HepG2 (cell line): ENCODE measurements around the gene ZBTB9. TPM values are rescaled to one million over a fixed set of nuclear protein-coding genes. Genes with fewer than 3 reads are reported as not detected.

Source experiments
- ASH2L ChIP-seq: fragments of 300-600, 200-600 bp; sonication (generic); IDR thresholded peaks from 2 replicates; pipeline ENCODE4 v1.7.0; 2017; ENCODE audit warnings: low read depth, mild to moderate bottlenecking, moderate library complexity, mixed read lengths, low read length; ENCODE audit not compliant: insufficient read length
- ETV6 ChIP-seq: sonication (generic); formaldehyde crosslinking; conservative IDR thresholded peaks from 2 replicates; pipeline ENCODE4 v1.4.0; 2020; ENCODE audit warnings: missing genetic modification reagents
- FIP1L1 ChIP-seq: fragments of 200-400 bp; formaldehyde crosslinking; IDR thresholded peaks from 2 replicates; pipeline ENCODE4 v1.6.1; 2018; ENCODE audit warnings: low read depth, mild to moderate bottlenecking, low read length, moderate library complexity, borderline replicate concordance; ENCODE audit not compliant: insufficient read depth
- GRHL1 ChIP-seq: sonication (generic); formaldehyde crosslinking; conservative IDR thresholded peaks from 2 replicates; pipeline ENCODE4 v1.8.0; 2022; ENCODE audit warnings: missing genetic modification reagents
- JDP2 ChIP-seq: sonication (generic); formaldehyde crosslinking; IDR thresholded peaks from 2 replicates; pipeline ENCODE4 v1.8.1; 2022; ENCODE audit warnings: missing genetic modification reagents, borderline replicate concordance
- MED1 ChIP-seq: sonication (generic); formaldehyde crosslinking; IDR thresholded peaks from 2 replicates; pipeline ENCODE4 v1.4.0; 2020; ENCODE audit warnings: missing genetic modification reagents
- MIXL1 ChIP-seq: IDR thresholded peaks from 2 replicates; pipeline ENCODE4 v1.6.1; 2016
- RARG ChIP-seq: sonication (generic); formaldehyde crosslinking; IDR thresholded peaks from 2 replicates; pipeline ENCODE4 v1.4.0; 2020; ENCODE audit warnings: low read depth, mild to moderate bottlenecking, missing genetic modification reagents
- SAFB2 ChIP-seq: sonication (generic); formaldehyde crosslinking; IDR thresholded peaks from 2 replicates; pipeline ENCODE4 v1.5.1; 2020; ENCODE audit warnings: missing genetic modification reagents, low read depth, mild to moderate bottlenecking, borderline replicate concordance
- ZBTB25 ChIP-seq: IDR thresholded peaks from 2 replicates; pipeline ENCODE4 v1.6.1; 2018; ENCODE audit warnings: missing genetic modification reagents
- ZNF207 ChIP-seq: fragments of 450-650 bp; IDR thresholded peaks from 2 replicates; pipeline ENCODE4 v1.6.1; 2016; ENCODE audit warnings: antibody characterized with exemption, borderline replicate concordance
- ZNF251 ChIP-seq: sonication (generic); formaldehyde crosslinking; IDR thresholded peaks from 2 replicates; pipeline ENCODE4 v1.9.0; 2021; ENCODE audit warnings: mild to moderate bottlenecking, missing genetic modification reagents
- ZNF550 ChIP-seq: sonication (generic); formaldehyde crosslinking; IDR thresholded peaks from 2 replicates; pipeline ENCODE4 v1.4.0; 2020; ENCODE audit warnings: mild to moderate bottlenecking, missing genetic modification reagents, borderline replicate concordance
- ZNF556 ChIP-seq: sonication (generic); formaldehyde crosslinking; IDR thresholded peaks from 2 replicates; pipeline ENCODE4 v1.4.0; 2020; ENCODE audit warnings: mild to moderate bottlenecking, missing genetic modification reagents, borderline replicate concordance
- ZNF558 ChIP-seq: sonication (generic); formaldehyde crosslinking; IDR thresholded peaks from 2 replicates; pipeline ENCODE4 v1.9.0; 2022; ENCODE audit warnings: mild to moderate bottlenecking, missing genetic modification reagents, borderline replicate concordance
- polyA plus RNA-seq, 8 experiments: library from polyadenylated mRNA; depleted of rRNA in 3 of 8; stranded (reverse) in 7 of 8; unstranded in 1 of 8; fragments of >200 nt; fragmentation: Illumina TruSeq in 4 of 8; extraction: Trizol in 4 of 8; gene quantifications; 2 replicates each; pipeline versions ENCODE4 v1.2.1 to v1.2.3, GENCODE V29; 2011 to 2016; ENCODE audit warnings: low read depth in 4 of 8, missing spikeins in 1 of 8, mixed read lengths in 1 of 8; ENCODE audit not compliant: insufficient read depth in 1 of 8
- total RNA-seq, 5 experiments: library from RNA; depleted of rRNA; stranded (reverse); fragments of >200 nt; fragmentation: Illumina TruSeq; extraction: Trizol; gene quantifications; 2 replicates each; pipeline ENCODE4 v1.2.3, GENCODE V29; 2016; ENCODE audit warnings: low read depth in 1 of 5
- TF ChIP-seq, protein P1 (sequence below): sonication (generic); formaldehyde crosslinking; IDR thresholded peaks from 2 replicates; pipeline ENCODE4 v1.4.0; 2020; ENCODE audit warnings: missing genetic modification reagents
- TF ChIP-seq, protein P2 (sequence below): sonication (generic); formaldehyde crosslinking; IDR thresholded peaks from 2 replicates; pipeline ENCODE4 v1.4.0; 2020; ENCODE audit warnings: mild to moderate bottlenecking, low read depth, missing genetic modification reagents
- TF ChIP-seq, protein P3 (sequence below): sonication (generic); formaldehyde crosslinking; IDR thresholded peaks from 2 replicates; pipeline ENCODE4 v1.5.0; 2020; ENCODE audit warnings: mild to moderate bottlenecking, missing genetic modification reagents

The ZBTB9 gene
- total and polyA plus RNA-seq, 2 of the 13 experiments (the other 11 are each of a cell fraction or from before 2014, with no cell fraction given) = 5.3 to 9.2 TPM

GRCh38 chr6:33417903-33418689, 36.3 kb upstream of the ZBTB9 start, which contains the start of gene CUTA (continued):
- TF ChIP-seq GRHL1 (CRISPR knock-in tag) (no peak), ZNF251 (CRISPR knock-in tag) (no peak), ASH2L (peak; percentile 88), ZNF558 (CRISPR knock-in tag) (peak; percentile 98), MIXL1 (CRISPR knock-in tag) (peak; percentile 15; the same call in 1 of the 2 replicates), ZNF550 (CRISPR knock-in tag) (no peak), ZNF556 (CRISPR knock-in tag) (peak; percentile 77; the same call in 1 of the 2 replicates), RARG (CRISPR knock-in tag) (0 out of 2 replicates have a peak, but pooled peaks have one; percentile 77), ETV6 (CRISPR knock-in tag) (0 out of 2 replicates have a peak, but pooled peaks have one; percentile 24), ZBTB25 (peak; percentile 68; the same call in 1 of the 2 replicates), FIP1L1 (no peak), ZNF207 (no peak), JDP2 (CRISPR knock-in tag) (no peak), MED1 (peak; percentile 61), SAFB2 (CRISPR knock-in tag) (no peak)
- TF ChIP-seq, protein P1, sequence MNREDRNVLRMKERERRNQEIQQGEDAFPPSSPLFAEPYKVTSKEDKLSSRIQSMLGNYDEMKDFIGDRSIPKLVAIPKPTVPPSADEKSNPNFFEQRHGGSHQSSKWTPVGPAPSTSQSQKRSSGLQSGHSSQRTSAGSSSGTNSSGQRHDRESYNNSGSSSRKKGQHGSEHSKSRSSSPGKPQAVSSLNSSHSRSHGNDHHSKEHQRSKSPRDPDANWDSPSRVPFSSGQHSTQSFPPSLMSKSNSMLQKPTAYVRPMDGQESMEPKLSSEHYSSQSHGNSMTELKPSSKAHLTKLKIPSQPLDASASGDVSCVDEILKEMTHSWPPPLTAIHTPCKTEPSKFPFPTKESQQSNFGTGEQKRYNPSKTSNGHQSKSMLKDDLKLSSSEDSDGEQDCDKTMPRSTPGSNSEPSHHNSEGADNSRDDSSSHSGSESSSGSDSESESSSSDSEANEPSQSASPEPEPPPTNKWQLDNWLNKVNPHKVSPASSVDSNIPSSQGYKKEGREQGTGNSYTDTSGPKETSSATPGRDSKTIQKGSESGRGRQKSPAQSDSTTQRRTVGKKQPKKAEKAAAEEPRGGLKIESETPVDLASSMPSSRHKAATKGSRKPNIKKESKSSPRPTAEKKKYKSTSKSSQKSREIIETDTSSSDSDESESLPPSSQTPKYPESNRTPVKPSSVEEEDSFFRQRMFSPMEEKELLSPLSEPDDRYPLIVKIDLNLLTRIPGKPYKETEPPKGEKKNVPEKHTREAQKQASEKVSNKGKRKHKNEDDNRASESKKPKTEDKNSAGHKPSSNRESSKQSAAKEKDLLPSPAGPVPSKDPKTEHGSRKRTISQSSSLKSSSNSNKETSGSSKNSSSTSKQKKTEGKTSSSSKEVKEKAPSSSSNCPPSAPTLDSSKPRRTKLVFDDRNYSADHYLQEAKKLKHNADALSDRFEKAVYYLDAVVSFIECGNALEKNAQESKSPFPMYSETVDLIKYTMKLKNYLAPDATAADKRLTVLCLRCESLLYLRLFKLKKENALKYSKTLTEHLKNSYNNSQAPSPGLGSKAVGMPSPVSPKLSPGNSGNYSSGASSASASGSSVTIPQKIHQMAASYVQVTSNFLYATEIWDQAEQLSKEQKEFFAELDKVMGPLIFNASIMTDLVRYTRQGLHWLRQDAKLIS (CRISPR knock-in tag) = no peak
- TF ChIP-seq, protein P2, sequence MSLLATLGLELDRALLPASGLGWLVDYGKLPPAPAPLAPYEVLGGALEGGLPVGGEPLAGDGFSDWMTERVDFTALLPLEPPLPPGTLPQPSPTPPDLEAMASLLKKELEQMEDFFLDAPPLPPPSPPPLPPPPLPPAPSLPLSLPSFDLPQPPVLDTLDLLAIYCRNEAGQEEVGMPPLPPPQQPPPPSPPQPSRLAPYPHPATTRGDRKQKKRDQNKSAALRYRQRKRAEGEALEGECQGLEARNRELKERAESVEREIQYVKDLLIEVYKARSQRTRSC (CRISPR knock-in tag) = peak; percentile 72; the same call in 1 of the 2 replicates
- TF ChIP-seq, protein P3, sequence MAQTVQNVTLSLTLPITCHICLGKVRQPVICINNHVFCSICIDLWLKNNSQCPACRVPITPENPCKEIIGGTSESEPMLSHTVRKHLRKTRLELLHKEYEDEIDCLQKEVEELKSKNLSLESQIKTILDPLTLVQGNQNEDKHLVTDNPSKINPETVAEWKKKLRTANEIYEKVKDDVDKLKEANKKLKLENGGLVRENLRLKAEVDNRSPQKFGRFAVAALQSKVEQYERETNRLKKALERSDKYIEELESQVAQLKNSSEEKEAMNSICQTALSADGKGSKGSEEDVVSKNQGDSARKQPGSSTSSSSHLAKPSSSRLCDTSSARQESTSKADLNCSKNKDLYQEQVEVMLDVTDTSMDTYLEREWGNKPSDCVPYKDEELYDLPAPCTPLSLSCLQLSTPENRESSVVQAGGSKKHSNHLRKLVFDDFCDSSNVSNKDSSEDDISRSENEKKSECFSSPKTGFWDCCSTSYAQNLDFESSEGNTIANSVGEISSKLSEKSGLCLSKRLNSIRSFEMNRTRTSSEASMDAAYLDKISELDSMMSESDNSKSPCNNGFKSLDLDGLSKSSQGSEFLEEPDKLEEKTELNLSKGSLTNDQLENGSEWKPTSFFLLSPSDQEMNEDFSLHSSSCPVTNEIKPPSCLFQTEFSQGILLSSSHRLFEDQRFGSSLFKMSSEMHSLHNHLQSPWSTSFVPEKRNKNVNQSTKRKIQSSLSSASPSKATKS (CRISPR knock-in tag) = no peak
